BJ (cell line): ENCODE measurements around the gene RHOBTB3. TPM values are rescaled to one million over a fixed set of nuclear protein-coding genes. Genes with fewer than 3 reads are reported as not detected.

Experiments used
- CTCF ChIA-PET: fragments of 350-600 bp; formaldehyde crosslinking; extraction: SDS; loops from one replicate; lab custom pipeline; 2021; ENCODE audit warnings: antibody characterized with exemption, inconsistent platforms; lab: Yijun Ruan, JAX
- POLR2A ChIA-PET: fragments of 300-600 bp; sonication (Branson Sonifier 250); formaldehyde crosslinking; extraction: SDS; loops from one replicate; lab custom pipeline; 2021; ENCODE audit warnings: antibody characterized with exemption; lab: Charles Lee
- DNase-seq: peaks from one replicate; pipeline ENCODE4 v3.0.0-alpha.2; 2011; ENCODE audit warnings: low read depth
- H3K27me3 ChIP-seq: 2 replicates; pipeline ENCODE4 v1.6.0; 2011; ENCODE audit warnings: low read length; ENCODE audit not compliant: control insufficient read depth, insufficient read depth
- H3K36me3 ChIP-seq: 2 replicates; pipeline ENCODE4 v1.5.1; 2011; ENCODE audit warnings: low read length; ENCODE audit not compliant: control insufficient read depth, insufficient read depth
- H3K4me3 ChIP-seq: 2 replicates; pipeline ENCODE4 v1.5.1; 2011; ENCODE audit warnings: low read depth, mild to moderate bottlenecking, control low read depth, low read length
- polyA plus RNA-seq: library from polyadenylated mRNA; depleted of rRNA; stranded (reverse); fragments of >200 nt; gene quantifications from 2 replicates; pipeline ENCODE4 v1.2.3, GENCODE V29; 2011
- TF ChIP-seq, protein P1 (sequence below): IDR thresholded peaks from 2 replicates; pipeline ENCODE4 v1.5.1; 2011; ENCODE audit warnings: low read depth, mild to moderate bottlenecking, control low read depth, inconsistent platforms, low read length, moderate library complexity; ENCODE audit not compliant: insufficient read depth

The RHOBTB3 gene
- polyA plus RNA-seq, 1 experiment = 320 TPM

- POLR2A ChIA-PET = no interaction called here
Observed at GRCh38 chr5:95794070-95794516, 63.0 kb downstream of the RHOBTB3 start.

DNA sequence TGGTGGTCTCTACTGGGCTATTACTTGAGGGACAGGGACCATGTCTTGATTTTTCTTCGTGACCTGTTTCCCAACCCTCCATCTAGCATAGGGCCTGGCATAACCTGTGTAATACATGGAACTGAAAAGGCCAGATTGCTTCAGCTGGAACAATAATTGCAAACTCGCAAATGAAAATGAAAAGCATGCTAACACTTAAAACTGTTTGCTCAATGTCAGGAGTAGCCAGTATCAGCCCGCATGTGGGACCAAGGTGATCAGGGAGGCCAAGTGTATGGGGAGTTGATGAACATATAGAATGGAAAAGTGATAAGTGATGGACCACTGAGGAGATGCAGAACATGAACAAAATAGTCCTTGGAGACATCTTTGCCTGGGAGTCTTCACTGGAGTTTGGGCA is 66.2 kb downstream of the RHOBTB3 start:
- POLR2A ChIA-PET = no interaction called here
- Histone ChIP-seq H3K4me3 (no peak overlapping the region), H3K27me3 (no peaks in the 10 kb centered on the region), H3K36me3 (peaks cover 8% of the 10 kb centered on the region)
- TF ChIP-seq, protein P1, sequence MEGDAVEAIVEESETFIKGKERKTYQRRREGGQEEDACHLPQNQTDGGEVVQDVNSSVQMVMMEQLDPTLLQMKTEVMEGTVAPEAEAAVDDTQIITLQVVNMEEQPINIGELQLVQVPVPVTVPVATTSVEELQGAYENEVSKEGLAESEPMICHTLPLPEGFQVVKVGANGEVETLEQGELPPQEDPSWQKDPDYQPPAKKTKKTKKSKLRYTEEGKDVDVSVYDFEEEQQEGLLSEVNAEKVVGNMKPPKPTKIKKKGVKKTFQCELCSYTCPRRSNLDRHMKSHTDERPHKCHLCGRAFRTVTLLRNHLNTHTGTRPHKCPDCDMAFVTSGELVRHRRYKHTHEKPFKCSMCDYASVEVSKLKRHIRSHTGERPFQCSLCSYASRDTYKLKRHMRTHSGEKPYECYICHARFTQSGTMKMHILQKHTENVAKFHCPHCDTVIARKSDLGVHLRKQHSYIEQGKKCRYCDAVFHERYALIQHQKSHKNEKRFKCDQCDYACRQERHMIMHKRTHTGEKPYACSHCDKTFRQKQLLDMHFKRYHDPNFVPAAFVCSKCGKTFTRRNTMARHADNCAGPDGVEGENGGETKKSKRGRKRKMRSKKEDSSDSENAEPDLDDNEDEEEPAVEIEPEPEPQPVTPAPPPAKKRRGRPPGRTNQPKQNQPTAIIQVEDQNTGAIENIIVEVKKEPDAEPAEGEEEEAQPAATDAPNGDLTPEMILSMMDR = no peak
- no peak for DNase-seq
- CTCF ChIA-PET = interaction anchor here (0.6 to 0.9 kb wide), 2 partner anchors 16 to 37 kb away, joined by 3 read pairs; no protein-coding TSS in a partner anchor

More at GRCh38 chr5:95794070-95794516, 63.0 kb downstream of the RHOBTB3 start:
- H3K27me3 ChIP-seq = no peaks in the 10 kb centered on the region
- CTCF ChIA-PET = no interaction called here
- no peak overlapping the region for H3K4me3 ChIP-seq
- peak; percentile 60 for DNase-seq
- TF ChIP-seq, protein P1 = no peak
- H3K36me3 ChIP-seq = peaks cover 13% of the 10 kb centered on the region

DNA sequence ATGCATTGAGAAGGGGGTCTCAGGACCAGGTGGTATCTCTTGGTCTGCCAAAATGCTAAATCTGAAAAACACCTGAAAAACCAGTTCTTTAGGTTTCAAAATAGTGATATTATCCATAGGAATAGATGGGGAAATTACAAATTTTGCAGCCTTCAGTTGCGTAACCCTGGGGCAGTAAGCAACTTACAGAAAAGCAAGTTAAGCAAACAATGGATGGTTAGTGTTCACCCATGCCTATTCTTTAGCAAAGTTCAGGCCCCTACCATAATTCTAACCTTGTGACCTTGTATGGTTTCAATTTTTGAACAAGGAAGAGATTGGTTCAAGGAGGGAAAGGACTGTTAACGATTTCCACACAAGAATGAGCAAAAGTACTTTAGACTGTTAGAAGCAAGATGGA is 66.9 kb downstream of the RHOBTB3 start:
- Histone ChIP-seq H3K36me3 (peaks cover 6% of the 10 kb centered on the region), H3K4me3 (no peak overlapping the region), H3K27me3 (no peaks in the 10 kb centered on the region)
- POLR2A ChIA-PET = no interaction called here
- CTCF ChIA-PET = interaction anchor here (0.9 kb wide), 1 partner anchor 16 kb away, joined by 3 read pairs; no protein-coding TSS in a partner anchor
- DNase-seq = no peak
- TF ChIP-seq, protein P1 = no peak

- POLR2A ChIA-PET = no interaction called here
- no peak overlapping the region for H3K4me3 ChIP-seq
- CTCF ChIA-PET = no interaction called here
- DNase-seq = no peak
- H3K27me3 ChIP-seq = no peaks in the 10 kb centered on the region
- peaks cover 6% of the 10 kb centered on the region for H3K36me3 ChIP-seq
- TF ChIP-seq, protein P1 = no peak
Observed at GRCh38 chr5:95798545-95798944, 67.4 kb downstream of the RHOBTB3 start.

DNA sequence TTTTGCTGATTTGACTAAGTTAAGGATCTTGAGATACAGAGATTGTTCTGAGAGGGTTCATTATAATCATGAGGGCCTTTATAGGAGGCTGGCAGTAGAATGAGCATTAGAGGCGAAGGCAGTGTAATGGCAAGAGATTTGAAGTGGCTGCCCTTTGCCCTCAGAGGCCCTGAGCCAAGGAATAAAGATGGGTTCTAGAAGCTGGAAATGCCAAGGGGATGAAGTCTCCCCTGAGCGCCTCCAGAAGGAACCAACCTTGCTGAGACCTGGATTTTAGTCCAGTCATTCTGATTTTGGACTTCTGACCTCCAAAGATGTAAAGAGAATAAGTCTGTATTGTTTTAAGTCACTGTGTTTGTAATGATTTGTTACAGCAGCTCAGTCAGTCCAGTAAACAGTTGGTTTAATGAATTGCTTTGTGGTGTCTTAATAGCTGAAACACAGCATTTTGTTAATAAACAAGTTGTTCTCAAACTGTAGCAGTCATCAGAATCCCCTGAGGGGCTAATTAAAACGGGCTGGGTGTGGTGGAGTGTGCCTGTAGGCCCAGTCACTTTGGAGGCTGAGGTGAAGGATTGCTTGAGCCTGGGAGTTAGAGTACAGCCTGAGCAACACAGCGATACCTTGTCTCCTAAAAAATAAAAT is 68.2 kb downstream of the RHOBTB3 start:
- POLR2A ChIA-PET = no interaction called here

More for the DNA sequence above, 68.2 kb downstream of the RHOBTB3 start:
- CTCF ChIA-PET = no interaction called here
- Histone ChIP-seq H3K36me3 (peaks cover 3% of the 10 kb centered on the region), H3K4me3 (no peak overlapping the region), H3K27me3 (no peaks in the 10 kb centered on the region)
- DNase-seq = no peak
- TF ChIP-seq, protein P1 = no peak
